ENCODE results near the gene LCN15.

LCN15 gene

DNA sequence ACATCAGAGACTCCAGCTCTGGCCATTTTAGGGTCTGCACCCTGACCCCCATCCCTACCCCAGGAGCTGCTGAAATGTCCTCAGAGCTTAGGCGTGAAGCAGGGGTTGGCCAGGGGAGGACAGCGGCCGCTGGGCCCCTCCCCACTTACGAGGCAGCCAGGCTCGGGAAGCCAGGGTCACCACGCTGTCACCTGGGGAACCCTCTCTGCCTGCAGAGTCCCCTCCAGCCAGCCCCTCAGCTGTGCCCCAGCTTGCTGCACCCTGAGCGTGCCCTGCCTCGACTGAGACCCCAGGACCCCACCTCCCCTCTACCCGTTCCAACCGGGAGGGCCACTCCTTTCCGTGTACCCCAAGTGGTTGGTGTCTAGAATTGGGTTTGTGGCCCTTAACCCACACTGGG lies 24.2 kb downstream of the LCN15 start:
- DNase-seq: no peak

DNA sequence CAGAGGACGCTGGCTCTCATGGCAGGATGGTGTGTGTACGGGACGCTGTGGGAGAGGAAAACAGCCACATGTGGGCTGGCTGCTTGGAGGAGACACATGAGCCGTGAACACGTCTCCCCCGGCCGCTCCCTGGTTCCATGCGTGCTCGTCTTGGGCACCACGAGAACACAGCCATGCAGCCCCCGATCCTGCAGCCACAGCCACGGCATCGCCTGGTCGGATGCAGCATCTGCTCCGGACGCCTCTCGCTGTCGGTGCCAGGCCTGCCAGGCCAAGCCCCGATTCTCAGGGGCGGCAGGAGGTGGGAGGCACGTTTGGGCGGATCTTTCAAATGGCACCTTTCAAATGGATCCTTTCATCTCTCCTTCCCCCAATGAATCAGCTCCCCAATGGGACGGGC lies 24.8 kb downstream of the LCN15 start:
- DNase-seq: no peak

DNA sequence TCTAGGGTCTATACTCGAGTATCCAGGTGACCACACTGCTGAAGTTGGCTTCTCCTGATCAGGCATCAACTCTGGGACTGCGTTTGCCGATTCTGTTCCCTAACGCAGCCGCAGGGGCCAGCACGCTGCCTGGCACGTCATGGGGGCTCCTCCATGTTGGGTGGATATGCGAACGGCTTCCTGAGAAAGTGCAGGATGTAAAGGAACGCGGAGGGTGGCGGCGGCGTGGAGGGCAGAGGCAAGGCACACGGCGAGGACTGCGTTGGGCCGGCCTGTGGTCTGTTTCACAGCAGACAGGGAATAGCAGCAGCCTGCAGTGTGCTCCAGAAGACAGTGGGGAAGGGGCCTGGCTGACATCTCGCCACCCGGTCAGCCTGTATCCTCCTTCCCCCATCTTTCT lies 25.4 kb downstream of the LCN15 start:
- no peak for DNase-seq

DNA sequence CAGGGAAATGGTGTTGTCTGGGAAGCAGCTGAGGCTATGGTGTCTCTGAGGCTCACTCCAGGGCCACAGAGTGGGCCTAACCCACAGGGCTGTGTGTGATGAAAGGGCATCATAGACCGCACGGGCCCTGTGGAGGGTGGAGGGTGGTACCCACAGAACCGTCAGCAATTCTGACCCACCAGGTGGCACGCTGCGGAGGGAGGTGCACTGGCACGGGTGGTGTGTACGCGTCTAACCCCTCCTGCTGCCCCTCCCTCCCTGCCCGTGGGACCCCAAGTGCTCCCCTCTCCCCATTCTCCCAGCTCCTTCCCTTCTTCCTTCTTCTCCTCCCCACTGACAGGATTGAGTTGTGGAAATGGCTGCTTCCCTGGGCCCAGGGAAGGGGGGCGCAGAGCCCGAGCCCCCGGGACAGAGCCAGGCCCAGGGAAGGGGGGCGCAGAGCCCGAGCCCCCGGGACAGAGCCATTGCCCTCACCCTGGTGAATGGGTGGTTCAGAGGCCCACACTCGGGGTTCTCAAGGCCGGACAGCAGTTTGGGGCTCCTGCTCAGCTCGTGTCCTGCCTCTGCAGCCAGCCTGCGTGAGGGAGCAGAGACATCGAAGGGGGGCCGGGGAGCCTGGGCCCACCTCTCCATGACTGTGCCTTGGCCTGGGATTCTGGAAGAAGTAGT lies 28.4 kb downstream of the LCN15 start:
- no peak for DNase-seq

DNA sequence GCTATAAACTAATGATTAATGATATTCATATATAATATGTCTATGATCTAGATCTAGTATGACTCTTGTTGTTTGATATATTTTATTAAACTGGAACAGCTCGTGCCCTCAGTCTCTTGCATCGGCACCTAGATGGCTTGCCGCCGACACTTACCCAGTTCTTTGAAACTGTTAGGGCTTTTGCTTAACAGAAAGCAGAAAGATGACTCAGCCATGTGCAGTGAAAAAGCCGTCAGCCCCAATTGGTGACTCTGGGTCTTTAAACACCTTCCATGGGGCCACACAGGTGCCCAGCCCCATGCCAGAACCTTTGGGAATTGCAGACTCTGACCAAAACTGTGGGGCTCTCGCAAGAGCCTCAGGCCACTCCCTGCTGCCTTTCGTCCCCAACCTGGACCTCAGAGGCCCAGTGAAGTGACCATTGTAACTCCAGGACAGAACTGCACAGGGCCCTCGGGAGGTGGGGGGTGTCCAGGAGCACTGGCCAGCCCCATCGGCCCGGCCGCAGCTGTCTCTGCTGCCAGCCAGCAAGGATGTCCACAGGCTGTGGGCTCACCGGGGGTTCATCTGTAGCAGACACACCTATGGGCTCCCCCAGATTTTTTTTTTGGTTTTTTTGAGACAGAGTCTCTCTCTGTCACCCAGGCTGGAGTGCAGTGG lies 29.4 kb downstream of the LCN15 start:
- no peak for DNase-seq

DNA sequence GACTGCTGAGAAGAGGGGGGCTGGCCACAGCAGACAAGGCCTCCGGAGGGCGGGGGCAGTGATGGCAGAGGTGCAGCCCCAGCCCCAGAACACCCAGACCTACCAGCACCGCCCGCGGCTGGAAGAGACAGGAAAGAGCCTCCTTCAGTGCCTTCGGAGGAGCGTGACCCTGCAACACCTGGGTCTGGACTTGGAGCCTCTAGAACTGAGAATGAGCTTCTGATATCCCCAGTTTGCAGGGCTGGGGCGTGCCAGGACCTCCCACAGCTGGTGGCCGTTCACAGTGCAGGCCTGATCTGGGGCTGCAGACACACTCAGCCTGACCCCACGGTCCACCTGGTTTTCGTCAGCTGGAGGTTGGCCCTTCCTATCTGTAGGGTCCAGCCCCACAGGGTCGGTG lies 30.7 kb downstream of the LCN15 start:
- no peak for DNase-seq

DNA sequence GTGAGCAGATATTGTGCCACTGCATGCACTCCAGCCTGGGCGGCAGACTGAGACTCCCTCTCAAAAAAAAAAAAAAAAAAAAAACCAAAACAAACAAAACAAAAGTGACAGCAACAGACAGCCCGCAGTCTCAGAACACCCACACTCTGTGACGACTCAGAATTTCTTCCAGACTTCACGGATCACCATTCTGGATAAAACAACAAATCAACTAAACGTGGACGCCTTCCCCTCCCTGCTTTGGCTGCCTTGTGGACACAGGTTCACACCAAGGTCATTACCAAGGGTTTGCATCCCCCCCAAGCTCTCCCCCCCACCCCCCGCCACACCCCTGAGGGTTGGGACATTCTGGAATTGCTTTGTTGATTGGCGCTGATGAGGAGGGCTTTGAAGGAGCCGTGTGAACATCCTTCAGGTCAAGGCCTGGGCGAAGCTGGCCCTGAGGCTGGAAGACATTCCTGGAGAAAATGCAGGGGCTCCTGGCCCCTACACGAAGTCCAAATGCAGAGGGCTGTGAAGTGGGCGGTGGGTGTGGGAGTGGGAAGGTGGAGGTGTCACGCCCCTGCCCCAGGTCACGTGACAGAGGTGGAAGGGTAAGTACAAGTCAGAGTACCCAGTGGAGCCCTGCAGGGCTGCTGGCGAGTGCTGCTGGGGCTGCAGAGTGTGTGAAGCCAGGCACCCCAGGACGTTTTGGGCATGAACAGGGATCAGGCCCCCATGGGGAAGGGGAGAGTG lies 31.7 kb downstream of the LCN15 start:
- no peak for DNase-seq

DNA sequence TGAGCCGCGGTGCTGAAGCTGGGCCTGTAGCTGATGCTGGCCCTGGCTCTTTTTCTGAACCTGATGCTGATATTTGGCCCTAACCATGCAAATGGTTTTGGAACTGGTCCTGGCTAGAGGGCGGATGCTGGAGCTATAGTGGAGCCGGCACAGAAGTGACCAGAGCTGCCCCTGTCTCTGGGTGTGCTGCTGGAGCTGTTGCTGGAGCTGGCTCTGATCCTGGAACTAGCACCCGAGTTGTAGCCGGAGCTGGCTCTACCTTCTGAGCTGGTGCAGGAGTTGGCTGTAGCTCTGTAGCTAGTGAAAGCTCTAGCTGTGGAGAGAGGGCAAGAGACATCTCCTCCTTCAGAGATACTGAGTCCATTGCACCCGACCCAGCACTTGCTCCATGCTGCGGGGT lies 34.4 kb downstream of the LCN15 start:
- no peak for DNase-seq

DNA sequence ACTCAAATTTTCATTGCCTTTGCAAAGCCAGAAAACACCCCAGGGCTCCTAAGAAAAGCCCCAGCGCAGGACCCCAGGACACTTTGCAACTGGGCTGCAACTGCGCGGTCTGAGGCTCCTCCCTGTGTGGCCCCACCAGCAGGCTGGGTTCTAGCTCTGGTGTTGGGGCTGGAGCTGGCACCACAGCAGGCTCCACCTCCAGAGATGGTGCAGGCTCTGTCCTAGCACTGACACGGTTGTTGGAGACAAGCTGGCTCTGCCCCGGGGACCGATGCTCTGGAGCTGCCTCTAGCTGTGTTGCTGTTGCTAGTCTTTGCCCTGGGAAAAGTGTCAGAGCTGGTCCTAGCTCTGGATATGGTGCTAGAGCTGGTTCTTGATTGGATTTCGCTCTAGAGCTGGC lies 35.2 kb downstream of the LCN15 start:
- DNase-seq: no peak

DNA sequence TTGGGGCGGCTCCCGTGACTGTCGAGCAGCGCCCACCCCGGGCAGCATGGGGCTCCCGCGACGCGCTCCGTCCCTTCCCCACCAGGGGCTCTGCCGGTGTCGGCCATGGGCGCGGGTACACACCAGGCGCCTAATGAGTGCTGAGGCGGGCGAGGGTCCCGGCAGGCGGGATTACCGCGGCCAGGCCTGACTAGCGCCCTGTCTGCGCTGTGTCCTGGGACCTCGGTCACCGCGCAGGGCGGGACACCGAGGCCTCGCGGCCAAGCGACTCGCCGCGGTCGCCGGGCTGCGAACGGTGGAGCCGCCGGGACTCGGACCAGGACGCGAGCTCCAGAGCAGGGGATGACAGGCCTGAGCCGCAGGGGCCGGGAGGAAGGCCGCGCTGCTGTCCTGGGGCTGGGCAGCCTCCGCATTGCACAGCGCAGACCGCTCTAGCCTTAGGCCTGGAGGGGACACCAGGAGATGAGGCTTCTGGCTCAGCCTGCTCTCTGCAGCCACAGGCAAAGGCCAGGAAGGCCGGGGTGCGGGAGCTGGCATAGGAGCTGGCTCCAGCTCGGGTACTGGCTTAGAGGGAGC lies 35.7 kb downstream of the LCN15 start:
- DNase-seq: no peak

DNA sequence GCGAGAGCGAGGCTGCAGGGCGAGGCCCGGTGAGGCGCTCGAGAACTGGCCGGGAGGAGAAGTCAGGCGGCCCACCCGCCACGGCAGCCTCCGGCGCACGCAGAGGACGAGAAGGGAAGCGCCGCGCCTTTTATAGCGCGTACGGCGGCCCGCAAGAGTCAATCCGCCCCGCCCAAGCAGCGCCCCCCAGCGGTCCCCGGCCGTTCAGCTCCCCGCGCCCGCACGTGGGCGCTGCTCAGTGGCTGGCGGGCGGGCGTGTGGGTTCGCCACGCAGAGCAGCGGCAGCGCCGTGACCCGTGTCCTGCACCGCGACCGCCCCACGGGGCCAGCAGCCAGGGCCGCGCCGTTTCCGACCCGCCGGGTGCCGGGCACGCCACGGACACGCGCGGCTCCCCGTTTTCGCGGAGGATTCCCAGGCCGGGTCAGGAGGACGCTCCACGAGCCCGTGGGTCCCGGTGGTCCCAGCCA lies 36.2 kb downstream of the LCN15 start:
- peak; percentile 74 to 95 for DNase-seq

DNA sequence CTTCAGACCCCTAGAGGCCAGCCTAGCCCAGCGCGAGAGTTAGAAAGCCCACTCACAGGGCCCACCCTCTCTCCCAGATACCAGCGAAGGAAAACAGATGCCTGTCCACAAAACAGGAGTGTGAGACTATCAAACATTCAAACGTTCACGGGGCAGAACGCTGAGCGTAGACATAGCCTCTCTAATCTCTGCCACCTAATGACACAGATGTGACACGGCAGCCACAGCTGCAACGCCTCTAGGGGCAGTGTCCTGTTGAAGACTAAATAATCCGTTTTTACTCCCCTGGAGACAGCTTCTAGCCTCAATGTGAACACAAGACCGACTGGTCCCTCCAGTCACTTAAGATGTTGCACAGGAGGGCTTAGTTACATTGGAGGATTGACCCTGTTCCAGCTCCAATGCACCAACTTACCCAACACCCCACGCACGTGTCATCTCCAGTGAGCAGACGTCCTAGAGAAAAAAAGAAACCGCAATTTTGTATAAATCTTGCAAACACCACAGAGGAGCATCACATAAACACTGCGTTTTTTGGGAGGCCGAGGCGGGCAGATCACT lies 37.6 kb downstream of the LCN15 start:
- DNase-seq: peak in 1 of 2 donors; percentile 49

DNA sequence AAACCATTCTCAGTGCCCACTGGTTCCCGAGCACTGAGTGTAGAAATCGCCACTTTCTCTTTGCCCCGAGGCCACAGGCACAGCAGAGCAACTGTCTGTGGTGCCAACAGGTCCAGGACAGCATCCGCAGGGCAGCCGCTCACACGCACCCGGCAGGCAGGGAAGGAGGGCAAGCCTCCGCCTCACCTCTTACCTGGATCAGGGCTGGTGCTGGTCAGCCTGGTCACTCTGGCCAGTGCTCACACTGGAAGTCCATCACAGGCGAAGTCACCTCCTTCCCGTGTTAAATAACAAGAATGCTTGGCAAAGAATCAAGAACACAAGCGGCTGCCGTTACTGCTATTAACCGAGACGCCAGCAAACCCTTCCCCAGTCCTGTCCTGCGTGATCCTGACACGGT lies 38.2 kb downstream of the LCN15 start:
- no peak for DNase-seq

DNA sequence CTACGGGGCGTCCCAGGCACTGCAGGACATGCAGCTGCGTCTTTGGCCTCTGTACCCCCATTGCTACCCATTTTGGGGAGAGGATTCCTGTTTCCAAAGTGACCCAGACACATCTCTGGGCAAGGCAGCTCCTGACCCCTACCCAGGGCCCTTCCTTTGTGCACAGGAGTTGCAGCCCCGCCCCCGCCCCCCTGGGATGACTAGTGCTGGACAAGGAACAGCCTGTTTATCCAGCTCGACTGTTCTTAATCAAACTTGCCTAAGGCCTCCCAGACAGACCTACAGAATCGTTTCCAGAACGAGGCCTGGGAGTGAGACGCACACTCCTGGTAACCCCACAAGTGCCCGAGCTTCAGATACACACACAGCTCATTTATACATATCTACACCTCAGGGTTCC lies 38.7 kb downstream of the LCN15 start:
- DNase-seq: no peak

DNA sequence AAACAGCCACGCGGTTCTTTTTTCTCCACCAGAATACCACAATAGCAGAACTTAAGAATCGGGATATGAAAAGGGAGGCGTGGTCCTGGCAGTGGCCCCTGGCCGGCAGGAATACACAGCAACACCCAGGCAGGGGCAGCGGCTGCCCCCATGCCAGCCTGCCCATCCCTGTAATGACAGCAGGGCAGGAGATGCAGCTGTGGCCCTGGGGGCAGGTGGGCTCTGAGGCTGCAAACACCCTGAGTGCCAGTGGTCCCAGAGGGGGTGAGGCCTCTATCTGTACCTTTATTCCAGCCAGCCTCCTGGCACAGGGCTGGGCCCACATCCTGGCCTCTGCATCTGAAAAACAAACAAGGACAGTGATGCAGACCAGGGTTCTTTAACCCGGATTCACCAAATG lies 39.5 kb downstream of the LCN15 start:
- no peak for DNase-seq

DNA sequence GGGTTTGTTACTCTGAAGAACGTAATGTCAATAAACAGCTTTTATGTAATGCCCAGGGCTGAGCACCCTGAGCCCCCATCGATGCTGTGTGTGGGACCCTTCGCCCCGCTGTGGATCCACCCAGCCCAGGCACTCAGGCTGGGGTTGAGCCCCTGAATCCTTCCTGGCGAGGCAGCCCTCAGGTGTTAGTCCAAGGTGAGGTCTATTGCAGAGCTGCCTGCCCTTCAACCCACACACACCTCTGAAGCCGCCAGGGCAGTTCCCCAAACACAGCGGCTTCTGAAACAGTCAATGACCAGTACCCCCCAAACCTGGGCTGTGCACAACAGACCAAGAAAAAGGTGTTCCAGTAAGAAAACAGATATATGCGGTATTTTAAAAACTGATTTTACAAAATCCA lies 40.3 kb downstream of the LCN15 start:
- no peak for DNase-seq

DNA sequence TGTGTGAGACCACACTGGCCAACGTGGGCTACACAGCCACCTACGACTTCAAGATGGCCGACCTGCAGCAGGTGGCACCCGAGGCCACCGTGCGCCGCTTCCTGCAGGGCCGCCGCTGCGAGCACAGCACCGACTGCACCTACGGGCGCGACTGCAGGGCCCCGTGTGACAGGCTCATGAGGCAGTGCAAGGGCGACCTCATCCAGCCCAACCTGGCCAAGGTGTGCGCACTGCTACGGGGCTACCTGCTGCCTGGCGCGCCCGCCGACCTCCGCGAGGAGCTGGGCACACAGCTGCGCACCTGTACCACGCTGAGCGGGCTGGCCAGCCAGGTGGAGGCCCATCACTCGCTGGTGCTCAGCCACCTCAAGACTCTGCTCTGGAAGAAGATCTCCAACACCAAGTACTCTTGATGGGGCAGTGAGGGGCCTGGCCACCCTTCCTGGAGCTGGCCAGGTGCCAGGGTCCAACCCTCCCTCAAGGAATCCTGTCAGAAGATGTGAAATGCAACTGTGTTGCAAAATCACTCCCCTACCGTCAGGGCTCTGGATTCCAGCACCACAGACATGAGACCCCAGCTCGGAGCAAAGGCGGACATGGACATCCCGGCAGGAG lies 40.8 kb downstream of the LCN15 start:
- DNase-seq: no peak

DNA sequence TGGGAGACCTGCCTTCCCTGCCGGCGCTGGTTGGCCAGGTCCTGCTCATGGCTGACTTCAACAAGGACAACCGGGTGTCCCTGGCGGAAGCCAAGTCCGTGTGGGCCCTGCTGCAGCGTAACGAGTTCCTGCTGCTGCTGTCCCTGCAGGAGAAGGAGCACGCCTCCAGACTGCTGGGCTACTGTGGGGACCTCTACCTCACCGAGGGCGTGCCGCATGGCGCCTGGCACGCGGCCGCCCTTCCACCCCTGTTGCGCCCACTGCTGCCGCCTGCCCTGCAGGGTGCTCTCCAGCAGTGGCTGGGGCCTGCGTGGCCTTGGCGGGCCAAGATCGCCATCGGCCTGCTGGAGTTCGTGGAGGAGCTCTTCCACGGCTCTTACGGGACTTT lies 41.4 kb downstream of the LCN15 start:
- DNase-seq: no peak

DNA sequence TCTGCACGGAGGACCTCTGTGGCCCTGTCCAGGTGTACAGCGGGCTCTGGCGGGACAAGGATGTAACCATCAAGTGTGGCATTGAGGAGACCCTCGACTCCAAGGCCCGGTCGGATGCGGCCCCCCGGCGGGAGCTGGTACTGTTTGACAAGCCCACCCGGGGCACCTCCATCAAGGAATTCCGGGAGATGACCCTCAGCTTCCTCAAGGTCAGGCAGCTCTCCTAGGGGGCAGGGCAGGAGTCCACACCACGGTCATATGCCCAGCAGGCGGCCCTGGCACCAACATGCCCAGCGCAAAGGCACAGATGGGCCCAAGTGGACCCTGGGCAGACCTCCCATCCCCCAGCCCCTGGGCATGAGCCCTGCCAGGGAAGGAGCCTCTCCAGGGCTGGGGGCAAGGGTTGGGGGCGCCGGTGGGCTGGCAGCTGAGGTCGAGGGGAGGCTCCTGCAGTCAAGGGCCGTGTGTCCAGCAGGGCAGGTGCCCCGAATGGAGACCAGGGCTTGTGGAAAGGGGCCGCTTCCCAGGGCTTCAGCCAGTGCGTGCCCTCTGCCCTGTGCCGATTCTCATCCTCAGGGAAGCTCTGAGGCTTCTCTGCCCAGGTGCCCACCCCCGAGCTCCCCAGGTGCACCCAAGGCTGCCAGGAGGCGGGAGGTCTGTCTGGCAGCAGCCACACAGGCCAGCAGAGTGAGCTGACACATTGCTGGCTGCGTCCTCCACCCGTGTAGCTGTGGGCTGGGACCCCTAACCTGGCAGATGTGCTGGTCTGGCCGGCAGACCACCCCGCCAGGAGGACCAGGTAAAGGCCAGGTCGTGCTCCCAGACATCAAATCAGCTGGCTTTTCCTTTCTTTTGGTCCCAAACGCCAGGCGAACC lies 42.0 kb downstream of the LCN15 start:
- no peak for DNase-seq

DNA sequence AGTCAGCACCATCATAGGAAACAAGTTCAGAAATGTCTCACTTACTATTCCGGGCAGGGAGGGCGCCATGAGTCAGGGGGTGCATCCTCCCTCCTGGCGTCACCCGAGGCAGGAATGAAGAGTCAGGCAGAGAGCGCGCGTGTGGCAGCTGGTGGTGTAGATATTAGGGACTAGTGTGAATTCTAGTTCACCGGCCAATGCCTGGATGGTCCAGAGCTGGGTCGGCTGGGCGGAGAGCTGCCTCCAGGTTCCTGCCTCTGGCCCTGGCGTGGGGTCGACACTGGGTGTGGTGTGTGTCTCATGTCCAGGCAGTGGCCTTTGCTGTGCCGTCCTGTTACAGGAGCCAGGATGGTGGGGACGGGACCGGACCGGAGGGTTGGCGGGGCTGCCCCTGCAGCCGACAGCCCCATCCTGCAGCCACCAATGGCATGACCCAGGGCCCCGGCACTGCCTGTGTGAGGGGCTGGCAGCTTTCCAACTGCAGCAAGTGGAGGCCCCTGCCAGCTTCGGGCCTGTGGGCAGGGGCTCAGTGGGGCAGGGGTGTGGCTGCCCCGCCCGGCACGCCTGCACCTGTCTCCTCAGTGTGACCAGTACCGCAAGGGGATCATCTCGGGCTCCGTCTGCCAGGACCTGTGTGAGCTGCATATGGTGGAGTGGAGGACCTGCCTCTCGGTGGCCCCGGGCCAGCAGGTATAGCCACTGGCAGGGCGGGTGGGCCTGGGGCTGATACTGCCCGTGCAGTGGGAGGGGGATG lies 42.8 kb downstream of the LCN15 start:
- DNase-seq: no peak

DNA sequence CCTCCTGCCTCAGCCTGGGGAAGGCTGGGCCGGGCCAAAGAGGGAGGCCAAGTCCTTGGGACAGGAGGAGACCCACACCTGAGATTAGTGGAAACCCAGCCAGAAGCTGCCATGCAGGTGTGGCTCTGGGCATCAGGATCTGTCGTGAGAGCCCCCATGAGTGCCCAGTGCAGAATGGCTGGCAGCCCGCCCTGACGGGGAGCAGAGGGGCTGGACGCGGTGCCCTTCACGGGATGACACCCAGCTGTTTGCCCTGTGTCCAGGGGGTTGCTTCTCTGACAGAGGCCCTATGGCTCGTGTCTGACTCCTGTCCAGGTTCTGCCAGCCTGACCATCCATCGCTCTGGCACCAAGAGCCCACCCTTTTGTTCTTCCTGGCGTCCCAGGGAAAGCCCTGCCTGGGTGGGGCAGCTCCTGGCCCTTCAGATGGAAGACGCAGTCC lies 43.4 kb downstream of the LCN15 start:
- DNase-seq: no peak

Data from inflammatory macrophage treated with lipopolysaccharide for 1 hour (primary cell).